HG03175 (cell line): Measurements from ENCODE around the gene GLIPR1.
"Not testable (repeated sequence)": the region's sequence is repeated elsewhere in the genome, so short reads cannot be mapped to it uniquely, and the experiment has no call there.

ENCODE experiments used
- ATAC-seq: cut with Tn5 transposase; IDR thresholded peaks from one replicate; pipeline ENCODE4 v1.9.1; 2021; ENCODE audit warnings: mild to moderate bottlenecking, moderate library complexity; ENCODE audit not compliant: unreplicated experiment

Gene GLIPR1

DNA sequence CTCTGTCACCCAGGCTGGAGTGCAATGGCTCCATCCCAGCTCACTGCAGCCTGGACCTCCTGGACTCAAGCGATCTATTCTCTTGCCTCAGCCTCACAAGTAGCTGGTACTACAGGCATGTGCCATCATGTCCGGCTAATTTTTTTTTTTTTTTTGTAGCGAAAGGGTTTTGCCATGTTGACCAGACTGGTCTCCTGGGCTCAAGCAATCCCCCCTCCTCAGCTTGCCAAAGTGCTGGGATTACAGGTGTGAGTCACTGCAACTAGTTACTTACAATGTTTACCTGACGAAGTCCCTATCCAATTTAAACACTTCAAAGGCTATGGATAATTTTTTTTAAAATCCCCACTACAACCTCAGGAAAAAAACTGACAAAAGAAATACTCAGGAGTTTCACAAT is 29.1 kb downstream of the GLIPR1 start:
- ATAC-seq, result no peak

DNA sequence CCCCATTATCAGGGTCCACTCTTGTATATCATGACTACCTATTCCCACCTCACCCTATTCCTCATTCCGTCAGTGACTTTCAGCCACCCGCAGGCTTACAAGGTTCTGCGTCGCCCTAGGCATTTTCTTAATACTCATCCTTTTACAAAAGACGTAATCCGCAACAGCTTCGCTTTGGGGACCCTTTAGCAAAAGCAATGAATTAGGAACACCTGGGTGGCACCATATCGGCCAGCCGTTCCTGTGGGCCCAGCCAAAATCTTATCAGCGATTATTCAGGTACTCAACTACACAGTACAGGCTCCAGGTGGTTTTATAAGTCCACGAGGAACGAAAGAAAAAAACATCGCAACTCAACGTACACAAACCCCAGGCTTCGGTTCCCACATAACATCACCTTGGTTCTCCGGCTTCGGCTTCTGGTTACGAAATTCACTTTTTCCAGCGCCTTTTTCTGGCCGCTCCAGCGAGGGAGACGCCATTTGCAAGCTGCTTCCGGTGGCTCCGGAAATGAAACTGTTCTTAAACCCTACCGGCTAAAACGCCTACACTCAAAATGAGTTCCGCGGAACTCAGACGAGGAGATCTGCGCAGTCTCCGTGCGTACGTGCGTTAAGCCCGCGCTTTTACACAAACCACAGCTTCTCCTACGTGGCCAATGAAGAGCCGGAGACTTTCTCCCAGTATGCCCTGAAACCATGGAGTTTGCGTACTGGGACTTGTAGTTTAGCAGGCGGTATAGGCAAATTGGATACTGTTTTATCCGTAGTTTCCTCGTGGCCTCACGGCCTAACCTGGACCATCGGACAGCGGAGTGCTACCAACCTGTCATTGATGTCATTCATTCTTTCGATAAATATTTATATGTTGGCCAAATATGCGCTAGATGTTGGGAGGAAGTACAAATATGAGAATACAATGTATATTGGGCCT is 30.8 kb downstream of the GLIPR1 start, which contains the start of gene KRR1:
Gene KRR1 (minus strand): TSS at position 494 of the 933 bp plus-strand sequence. CDS start 12 bp downstream, at position 482.
- ATAC-seq, result peak; percentile 94

DNA sequence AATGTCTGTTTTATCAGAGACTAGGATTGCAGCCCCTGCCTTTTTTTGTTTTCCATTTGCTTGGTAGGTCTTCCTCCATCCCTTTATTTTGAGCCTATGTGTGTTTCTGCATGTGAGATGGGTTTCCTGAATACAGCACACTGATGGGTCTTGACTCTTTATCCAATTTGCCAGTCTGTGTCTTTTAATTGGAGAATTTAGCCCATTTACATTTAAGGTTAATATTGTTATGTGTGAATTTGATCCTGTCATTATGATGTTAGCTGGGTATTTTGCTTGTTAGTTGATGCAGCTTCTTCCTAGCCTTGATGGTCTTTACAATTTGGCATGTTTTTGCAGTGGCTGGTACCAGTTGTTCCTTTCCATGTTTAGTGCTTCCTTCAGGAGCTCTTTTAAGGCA is 40.7 kb downstream of the GLIPR1 start:
- ATAC-seq, result not testable (repeated sequence)

DNA sequence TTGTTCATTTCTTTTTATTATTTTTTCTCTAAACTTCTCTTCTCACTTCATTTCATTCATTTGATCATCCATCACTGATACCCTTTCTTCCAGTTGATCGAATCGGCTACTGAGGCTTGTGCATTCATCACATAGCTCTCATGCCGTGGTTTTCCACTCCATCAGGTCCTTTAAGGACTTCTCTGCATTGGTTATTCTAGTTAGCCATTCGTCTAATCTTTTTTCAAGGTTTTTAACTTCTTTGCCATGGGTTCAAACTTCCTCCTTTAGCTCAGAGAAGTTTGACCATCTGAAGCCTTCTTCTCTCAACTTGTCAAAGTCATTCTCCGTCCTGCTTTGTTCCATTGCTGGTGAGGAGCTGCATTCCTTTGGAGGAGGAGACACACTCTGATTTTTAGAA is 41.6 kb downstream of the GLIPR1 start:
- not testable (repeated sequence) for ATAC-seq

DNA sequence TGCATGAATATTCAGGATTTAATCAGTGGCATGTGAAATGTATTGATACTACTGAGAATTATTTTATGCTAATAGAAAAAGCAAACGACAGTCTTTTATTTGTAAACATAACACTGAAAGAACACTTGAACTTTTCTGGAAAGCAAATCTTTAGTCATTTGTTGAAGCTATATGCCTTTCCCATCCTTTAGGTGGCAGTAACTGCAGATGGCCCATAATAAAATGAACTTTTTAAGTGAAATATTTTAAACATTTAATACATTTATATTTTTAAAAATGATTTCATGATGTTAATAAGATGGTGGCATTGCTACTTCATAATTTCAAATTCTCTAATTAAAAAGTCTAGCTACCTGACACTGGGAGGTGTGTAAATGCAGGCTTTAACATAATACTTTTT is 44.7 kb downstream of the GLIPR1 start:
- ATAC-seq, result no peak

DNA sequence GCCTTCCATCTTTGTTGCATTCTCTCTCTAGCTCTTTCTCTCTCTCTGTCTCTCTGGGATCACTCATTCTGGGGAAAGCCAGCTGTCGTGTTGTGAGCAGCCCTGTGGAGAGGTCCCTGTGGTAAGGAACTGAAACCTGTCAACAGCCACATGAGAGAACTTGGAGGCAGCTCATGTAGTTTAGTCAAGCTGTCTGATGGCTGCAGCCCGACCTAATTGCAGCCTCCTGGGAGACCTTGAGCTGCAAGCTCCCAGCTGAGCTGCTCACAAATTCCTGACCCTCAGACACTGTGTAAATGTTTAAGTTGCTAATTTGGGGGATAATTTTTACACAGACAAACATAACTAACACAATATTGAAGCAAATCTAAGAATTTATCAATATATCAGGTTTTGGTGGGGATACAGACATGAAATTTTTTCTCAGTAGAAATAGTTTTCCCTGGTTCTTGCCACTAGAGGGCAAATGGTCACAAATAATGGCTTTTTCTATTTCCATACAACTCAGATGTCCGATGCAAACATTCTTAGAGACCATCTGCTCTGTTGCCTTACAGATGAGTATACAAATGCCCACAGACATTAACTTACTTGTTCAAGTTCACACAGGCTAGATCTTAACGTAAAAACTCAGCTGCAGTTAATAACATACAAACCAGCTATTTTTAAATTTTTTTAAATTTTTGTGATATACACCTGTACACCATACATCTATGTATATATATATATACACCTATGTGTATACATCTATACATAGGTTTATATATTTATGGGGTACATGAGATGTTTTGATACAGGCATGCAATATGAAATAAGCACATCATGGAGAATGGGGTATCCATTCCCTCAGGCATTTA is 46.3 kb downstream of the GLIPR1 start:
- peak; percentile 95 for ATAC-seq

DNA sequence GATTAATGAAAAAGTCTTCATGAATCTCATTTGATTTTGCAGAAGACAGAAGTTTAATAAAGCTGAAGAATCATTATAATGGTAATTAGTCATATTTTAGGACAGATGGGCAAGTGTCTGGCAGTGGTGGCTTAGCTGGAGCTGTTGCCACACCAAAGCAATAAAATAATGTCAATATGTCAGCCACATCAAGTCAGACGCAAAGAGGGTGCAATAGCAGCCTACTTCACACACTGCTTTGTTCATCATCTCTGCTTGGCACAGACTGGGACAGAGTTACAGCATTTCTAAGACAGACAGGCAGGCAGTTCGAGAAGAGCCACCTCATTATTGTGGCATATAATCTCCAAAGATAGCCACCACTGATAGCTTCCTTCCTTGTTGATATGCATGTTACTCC is 47.7 kb downstream of the GLIPR1 start:
- no peak for ATAC-seq

DNA sequence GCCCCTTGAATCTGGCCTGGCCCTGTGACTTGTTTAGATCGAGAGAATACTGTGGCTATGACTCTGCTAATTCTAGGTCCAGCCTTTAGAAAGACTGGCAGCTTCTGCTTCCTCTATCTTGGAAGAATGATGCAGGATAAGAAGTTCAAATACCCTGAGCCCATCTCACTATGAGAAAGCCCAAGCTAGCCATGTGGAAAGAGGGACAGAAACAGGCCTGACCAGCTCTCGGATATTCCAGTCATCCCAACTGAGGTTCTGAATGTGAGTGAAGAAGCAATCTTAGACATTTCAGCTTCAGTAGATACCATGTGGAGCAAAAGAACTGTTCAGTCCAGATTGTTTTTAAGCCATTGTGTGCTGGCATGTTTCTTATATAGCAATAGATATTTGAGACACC is 48.1 kb downstream of the GLIPR1 start:
- no peak for ATAC-seq

DNA sequence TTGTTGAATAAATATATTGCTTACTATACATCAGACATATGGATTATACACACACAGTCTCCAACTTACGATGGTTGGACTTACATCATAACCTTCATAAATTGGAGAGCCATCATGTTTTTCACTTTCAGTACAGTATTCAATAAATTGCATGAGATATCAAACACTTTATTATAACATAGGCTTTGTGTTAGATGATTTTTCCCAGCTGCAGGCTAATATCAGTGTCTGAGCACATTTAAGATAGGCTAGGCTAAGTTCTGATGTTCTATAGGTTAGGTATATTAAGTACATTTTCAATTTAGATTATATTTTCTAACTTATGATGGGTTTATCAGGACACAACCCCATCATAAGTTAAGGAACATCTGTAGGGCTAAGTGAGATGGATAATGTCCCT is 48.8 kb downstream of the GLIPR1 start:
- no peak for ATAC-seq

DNA sequence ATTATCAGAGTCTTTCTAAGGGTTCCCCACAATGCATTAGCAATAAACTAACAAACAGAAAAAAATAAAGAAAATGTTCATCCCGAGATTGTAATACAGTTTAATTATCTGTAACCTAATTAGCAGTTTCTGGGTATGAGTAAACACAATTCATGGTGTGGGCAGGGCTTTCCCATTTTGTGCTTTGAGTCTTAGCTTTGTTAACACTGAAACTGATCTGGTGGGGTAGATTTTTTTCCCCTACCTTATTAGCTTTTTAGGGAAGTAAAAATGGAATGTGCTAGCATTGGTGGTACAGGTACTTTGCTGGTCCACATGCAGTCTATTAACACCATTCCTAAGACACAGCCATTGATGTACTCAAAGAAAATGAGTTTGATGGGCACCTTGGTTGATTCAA is 49.3 kb downstream of the GLIPR1 start:
- no peak for ATAC-seq

DNA sequence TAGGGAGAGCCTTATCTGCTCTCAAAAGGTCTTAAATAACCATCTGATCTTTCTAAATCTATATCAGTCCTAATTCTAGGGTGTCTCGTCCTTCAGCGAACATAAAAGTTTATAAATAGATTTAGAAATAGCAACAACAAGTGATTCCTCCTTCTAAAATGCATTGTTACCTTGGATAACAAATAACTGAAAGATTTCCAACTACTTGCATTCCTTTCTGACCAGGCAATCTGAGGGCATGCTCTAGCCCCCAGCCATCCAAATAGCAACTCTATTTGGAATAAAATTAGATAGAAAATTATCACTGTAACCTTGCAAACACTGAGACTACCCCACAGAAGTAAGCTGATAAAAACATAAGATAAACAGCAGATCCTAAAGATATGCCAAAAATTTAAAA is 52.7 kb downstream of the GLIPR1 start:
- ATAC-seq, result no peak

DNA sequence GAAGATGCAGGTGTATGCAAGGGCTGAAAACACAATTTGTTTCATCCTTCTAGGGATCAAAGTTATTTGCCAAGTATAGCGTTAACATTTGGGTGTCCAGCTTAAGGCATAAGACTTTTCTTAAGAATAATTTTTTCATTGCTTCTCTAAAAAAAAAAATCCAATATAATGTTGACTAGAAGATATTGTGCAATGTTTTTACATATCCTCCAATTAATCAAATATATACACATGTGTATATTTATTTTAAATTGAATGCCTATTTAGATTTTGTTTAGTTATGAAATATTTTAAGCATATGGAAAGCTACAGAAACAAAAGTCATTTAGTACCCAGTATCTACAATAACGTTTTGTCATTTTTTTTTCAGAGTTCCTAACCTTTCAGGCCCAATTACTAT is 59.3 kb downstream of the GLIPR1 start:
- ATAC-seq, result no peak

DNA sequence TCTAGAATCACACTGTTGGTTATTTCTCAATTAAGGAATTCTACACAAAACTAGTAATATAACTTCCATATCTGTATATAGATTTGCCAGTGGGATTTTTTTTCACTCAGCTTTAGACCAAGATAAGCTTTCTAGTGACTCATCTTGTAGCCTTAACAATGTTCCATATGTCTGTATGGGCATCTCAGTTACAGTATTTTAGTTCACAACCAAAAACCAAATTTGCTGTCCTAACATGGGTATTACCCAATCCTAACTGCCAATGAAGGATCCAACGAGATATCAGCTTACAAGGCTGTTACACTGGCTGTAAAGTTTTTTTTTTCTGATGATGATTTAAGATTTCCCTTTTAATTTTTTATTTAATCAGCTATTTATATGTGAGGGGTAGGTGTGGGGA is 62.4 kb downstream of the GLIPR1 start:
- no peak for ATAC-seq

DNA sequence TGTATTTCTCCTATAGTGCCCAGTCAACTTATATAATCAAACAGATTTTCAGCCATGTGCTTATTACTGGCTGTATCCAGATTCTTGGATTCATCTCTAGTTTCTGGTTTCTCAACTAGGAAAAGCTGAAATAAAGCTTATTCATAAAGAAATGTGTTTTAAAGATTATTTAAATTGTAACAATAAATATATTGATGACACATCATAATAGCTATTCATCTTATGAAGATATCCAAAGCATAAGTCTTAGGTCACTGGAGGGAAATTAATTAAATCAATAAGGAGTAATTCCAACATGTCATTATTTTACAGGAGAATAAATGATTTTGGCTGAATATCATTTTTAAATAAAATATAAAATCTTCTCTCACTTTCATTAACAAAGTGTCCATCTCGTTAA is 63.0 kb downstream of the GLIPR1 start:
- ATAC-seq, result no peak

DNA sequence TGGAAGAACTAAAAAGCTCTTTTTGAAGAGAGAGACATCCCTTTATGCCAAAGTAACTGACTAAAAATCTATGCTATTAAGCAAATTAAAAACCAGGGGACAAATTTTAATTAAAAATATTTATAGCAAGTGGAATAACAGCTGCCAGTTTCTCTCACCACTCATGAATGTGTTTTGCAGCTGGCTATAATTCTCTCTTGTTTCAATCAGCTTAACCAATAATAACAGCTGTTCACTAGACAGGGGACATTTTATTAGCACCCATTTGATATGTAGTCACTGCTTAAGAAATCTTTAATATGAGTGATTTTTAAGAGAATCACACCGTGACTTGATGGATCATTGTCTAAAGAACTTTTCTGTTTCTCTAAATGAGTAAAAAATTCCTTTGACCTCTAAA is 65.1 kb downstream of the GLIPR1 start:
- no peak for ATAC-seq

DNA sequence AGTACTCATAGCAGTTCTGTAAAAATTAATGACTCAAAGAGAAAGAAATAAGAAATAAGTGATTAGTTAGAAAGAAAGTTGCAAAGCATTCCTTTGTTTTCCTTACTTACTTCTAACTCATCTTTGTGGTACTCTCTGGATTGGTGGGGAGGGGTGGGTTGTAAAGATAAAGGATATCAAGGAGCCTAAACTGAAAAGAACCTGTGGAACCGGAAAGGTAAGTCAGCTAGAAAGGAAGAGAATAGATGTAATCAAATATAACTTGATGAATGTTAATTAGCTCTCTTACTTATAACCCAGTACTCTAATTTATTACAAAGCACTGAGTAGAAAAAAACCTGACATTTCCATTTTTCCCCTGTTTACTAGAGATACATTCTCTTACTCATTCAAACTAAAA is 68.3 kb downstream of the GLIPR1 start:
- ATAC-seq, result no peak

DNA sequence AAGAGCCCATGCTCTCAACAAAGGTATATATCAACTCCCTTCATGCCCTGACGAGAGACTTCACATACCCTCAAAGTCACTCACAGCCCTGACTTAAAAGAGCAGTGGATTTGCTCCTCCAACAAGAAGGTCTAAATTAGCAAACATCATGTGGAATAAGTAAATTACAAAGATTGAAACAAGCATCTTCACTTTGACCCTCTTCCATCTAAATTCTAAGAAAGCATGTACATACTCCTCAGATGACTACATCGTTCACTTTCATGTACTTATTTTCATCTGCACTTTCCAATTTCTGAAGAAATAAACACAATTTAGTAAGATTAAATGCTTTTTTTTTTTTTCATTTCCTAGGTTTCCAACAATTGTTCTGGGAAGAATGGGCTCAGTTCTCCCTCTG is 69.4 kb downstream of the GLIPR1 start:
- no peak for ATAC-seq

DNA sequence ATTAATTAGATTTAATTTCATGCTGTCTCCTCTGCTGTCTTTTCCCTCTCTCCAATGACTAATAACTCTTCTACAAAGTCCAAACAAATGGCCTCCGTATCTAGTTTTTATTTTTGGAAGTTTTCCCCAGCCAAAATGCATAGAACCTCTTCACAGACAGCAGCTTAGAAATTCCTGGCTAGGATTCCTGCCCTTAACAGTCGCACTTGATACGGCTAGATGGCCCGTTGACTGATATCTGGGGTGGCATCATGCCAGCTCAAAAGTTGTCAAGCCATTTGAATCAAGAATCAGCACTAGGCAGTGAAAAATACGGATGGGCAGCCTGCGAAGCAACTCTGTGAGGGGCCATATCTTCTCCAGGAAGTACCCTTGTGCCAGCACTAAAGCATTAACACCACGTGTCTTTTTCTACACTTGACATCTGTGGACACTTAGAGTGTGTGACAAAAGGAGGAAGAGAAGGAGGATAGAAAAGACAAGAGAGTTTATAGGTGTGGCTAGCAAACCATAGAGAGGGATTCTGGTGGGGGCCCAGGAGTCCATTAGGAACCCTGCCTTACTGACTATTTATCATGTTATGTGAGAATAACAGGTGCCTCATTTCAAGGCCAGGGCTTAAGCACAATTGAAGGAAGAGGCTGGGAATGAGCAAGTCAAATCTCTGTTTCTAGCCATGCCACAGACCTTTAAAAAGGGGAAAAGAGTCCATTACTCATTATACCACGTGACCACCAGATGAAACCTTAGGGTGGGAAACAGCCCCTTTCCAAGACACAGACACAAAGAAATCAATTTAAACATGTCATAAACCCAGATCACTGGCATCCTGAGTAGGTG is 70.1 kb downstream of the GLIPR1 start:
- no peak for ATAC-seq

DNA sequence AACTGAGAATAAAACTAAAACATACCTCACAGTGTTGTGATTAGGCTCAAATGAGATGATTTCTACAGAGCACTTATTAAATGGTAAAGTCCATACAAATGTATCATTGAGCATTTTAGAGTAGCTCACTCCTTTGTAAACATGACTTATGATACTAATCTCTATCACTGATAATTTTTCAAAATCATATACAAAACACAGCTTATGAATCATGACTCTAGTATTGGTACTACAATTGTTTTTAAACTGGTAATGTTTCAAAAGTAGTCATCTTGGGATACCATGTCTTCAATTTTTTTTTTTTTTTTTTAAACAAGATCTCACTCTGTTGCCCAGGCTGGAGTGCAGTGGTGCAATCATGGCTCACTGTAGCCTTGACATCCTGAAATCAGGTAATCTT is 70.9 kb downstream of the GLIPR1 start:
- no peak for ATAC-seq

DNA sequence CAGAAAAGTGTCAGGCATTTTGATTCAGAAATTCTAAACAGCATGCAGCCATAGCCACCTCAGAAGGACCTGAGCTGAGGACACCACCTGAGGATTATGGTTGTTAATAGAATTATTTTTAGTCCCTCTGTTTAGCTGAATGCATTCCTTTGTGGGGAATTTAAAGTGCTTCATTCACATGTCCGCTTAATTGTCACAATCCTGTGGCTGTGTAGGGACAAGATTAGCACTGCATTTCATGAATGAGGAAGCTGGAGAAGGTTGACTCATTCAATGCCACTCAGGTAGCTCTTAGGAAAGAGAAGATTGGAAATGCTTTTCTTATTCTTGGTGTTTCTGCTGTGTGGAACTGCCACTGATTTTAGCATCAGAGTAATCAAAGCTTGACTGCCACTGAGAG is 72.8 kb downstream of the GLIPR1 start:
- ATAC-seq, result no peak
